ENCODE data around the gene SLC12A7. TPM values are rescaled to one million over a fixed set of nuclear protein-coding genes. Genes with fewer than 3 reads are reported as not detected.
"Not testable (repeated sequence)": the region's sequence is repeated elsewhere in the genome, so short reads cannot be mapped to it uniquely, and the experiment has no call there.

SLC12A7 gene
- total RNA-seq, 1 experiment from 2014 or later: 207 TPM

DNA sequence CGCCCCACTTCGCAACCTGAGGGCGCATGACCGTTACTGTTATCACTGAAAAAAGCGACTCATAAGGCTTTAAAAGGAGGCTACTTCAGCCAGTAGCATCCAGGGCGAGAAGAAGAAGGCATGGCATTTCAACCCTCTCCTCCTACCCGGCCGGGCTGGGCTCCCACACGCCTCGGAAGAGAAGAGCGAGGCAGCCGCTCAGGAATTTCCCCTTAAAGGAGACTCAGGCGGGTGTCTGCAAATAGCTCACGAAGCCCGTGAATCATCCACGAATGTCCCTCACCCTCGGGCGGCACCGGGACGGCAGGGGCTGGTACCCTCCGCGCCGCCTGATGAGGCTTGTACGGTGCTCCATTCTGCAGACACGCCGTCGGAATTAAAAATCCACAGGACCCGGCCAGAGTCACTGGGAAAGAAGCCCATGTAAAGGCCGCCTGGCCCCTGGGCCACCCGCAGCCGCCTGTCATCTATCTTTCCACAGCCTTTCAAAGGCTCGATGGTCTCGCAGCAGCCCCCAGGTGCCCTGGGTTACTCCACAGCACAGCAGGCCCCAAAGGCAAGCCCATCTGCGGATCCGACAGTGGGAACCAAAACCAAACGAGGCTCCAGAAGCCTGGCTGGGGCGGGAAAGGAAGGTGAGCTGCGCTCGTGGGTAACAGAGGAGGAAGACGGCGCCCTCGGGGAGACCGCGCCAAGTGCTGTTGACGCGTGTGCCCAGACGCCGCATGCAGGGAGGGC, 11.8 kb downstream of the SLC12A7 start:
- Histone ChIP-seq H2AFZ (no peak overlapping the region), H3K9me3 (ENCODE audit: insufficient read depth, low read depth) (no peaks in the 10 kb centered on the region), H3K27me3 (ENCODE audit: insufficient read depth, low read depth) (no peaks in the 10 kb centered on the region), H3F3A (ENCODE audit: insufficient read depth, low read depth) (no peaks in the 10 kb centered on the region), H3K79me2 (ENCODE audit: low read depth) (peaks cover 27% of the 10 kb centered on the region), H3K4me2 (no peak overlapping the region), H3K36me3 (ENCODE audit: low read depth) (no peaks in the 10 kb centered on the region), H4K20me1 (ENCODE audit: insufficient read depth) (peaks cover 66% of the 10 kb centered on the region), H3K27ac (no peak overlapping the region), H3K4me1 (replicated peaks; ENCODE audit: insufficient read depth) (no peaks in the 10 kb centered on the region), H3K9me2 (ENCODE audit: insufficient read depth) (no peaks in the 10 kb centered on the region), H3K4me3 (no peak overlapping the region)
- TF ChIP-seq, protein P1, sequence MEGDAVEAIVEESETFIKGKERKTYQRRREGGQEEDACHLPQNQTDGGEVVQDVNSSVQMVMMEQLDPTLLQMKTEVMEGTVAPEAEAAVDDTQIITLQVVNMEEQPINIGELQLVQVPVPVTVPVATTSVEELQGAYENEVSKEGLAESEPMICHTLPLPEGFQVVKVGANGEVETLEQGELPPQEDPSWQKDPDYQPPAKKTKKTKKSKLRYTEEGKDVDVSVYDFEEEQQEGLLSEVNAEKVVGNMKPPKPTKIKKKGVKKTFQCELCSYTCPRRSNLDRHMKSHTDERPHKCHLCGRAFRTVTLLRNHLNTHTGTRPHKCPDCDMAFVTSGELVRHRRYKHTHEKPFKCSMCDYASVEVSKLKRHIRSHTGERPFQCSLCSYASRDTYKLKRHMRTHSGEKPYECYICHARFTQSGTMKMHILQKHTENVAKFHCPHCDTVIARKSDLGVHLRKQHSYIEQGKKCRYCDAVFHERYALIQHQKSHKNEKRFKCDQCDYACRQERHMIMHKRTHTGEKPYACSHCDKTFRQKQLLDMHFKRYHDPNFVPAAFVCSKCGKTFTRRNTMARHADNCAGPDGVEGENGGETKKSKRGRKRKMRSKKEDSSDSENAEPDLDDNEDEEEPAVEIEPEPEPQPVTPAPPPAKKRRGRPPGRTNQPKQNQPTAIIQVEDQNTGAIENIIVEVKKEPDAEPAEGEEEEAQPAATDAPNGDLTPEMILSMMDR (conservative IDR thresholded peaks at IDR 0.05): no peak
- TF ChIP-seq EZH2 (IDR thresholded peaks at IDR 0.05; ENCODE audit: low read depth): no peak
- ChIA-PET POLR2A (ENCODE audit: unreplicated experiment) (no interaction called here), CTCF (no interaction called here)
- BruUV-seq (replicated peaks): no TSS peak
- no peak for DNase-seq
- intact Hi-C loops (cut with micrococcal nuclease; ENCODE audit: unreplicated experiment): no loop called here

DNA sequence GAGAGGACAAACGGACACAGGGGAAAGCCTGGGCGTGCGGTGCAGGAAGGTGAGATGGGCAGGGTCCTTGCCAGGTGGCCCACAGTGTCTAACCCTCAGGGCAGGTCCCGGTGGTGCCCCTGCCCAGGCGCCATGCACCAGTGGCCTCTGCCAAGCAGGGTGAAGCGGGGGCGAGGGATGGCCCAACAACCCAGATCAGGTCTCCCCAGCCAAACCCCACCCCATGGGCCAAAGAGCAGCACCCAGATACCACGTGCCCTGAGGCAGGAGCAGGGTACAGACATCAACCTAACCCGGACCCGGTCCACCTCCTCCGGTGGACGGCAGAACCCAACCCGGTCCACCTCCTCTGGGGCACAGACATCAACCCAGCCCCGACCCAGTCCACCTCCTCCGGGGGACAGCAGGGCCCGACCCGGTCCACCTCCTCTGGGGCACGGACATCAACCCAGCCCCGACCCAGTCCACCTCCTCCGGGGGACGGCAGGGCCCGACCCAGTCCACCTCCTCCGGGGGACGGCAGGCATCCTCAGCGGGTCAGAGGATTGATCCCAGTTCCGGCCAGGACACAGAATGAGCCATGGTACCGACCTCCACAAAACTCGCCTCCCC, 12.8 kb downstream of the SLC12A7 start:
- intact Hi-C loops (cut with micrococcal nuclease; ENCODE audit: unreplicated experiment): no loop called here
- Histone ChIP-seq H3K36me3 (ENCODE audit: low read depth) (peaks cover under 1% of the 10 kb centered on the region; the same call in 1 of the 2 replicates), H3F3A (ENCODE audit: insufficient read depth, low read depth) (no peaks in the 10 kb centered on the region), H3K9me3 (ENCODE audit: insufficient read depth, low read depth) (no peaks in the 10 kb centered on the region), H3K4me2 (no peak overlapping the region), H4K20me1 (ENCODE audit: insufficient read depth) (peaks cover 66% of the 10 kb centered on the region), H3K27me3 (ENCODE audit: insufficient read depth, low read depth) (no peaks in the 10 kb centered on the region), H2AFZ (no peak overlapping the region), H3K9me2 (ENCODE audit: insufficient read depth) (no peaks in the 10 kb centered on the region), H3K4me3 (no peak overlapping the region), H3K27ac (no peak overlapping the region), H3K4me1 (replicated peaks; ENCODE audit: insufficient read depth) (no peaks in the 10 kb centered on the region), H3K79me2 (ENCODE audit: low read depth) (peaks cover 17% of the 10 kb centered on the region)
- POLR2A ChIA-PET (ENCODE audit: unreplicated experiment): no interaction called here
- CTCF ChIA-PET: no interaction called here
- no peak for TF ChIP-seq EZH2 (IDR thresholded peaks at IDR 0.05; ENCODE audit: low read depth)
- TF ChIP-seq, protein P1 (conservative IDR thresholded peaks at IDR 0.05): no peak
- BruUV-seq (replicated peaks): no TSS peak
- DNase-seq: no peak

DNA sequence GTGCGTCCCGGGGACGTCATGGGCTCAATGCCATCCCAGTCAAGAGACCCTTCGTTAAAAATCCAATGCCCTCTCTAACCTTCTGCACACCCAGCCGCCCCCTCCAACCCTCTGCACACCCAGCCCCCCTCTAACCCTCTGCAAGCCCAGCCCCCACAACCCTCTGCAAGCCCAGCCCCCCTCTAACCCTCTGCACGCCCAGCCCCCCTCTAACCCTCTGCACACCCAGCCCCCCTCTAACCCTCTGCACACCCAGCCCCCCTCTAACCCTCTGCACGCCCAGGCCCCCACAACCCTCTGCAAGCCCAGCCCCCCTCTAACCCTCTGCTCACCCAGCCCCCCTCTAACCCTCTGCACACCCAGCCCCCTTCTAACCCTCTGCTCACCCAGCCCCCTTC, 13.9 kb downstream of the SLC12A7 start:
- H3K4me1 ChIP-seq (replicated peaks; ENCODE audit: insufficient read depth); H3K9me2 ChIP-seq (ENCODE audit: insufficient read depth); BruUV-seq (replicated peaks); H3K4me3 ChIP-seq; POLR2A ChIA-PET (ENCODE audit: unreplicated experiment); H3K27me3 ChIP-seq (ENCODE audit: insufficient read depth, low read depth); H3K4me2 ChIP-seq; CTCF ChIA-PET; H2AFZ ChIP-seq; H3K9me3 ChIP-seq (ENCODE audit: insufficient read depth, low read depth); intact Hi-C loops (cut with micrococcal nuclease; ENCODE audit: unreplicated experiment); DNase-seq; H3K27ac ChIP-seq; H3K36me3 ChIP-seq (ENCODE audit: low read depth); H3F3A ChIP-seq (ENCODE audit: insufficient read depth, low read depth): not testable (repeated sequence)
- peaks cover 15% of the 10 kb centered on the region; the same call in 1 of the 2 replicates for H3K79me2 ChIP-seq (ENCODE audit: low read depth)
- peaks cover 60% of the 10 kb centered on the region for H4K20me1 ChIP-seq (ENCODE audit: insufficient read depth)

Measured in PC-9 (cell line).